Upper lobe of left lung (tissue), 4 donors: ENCODE measurements around the gene CATSPERB.

Experiments used
- CTCF ChIP-seq, 6 experiments: fragments of 450-650 bp in 4 of 6; fragments of 200-600 bp in 2 of 6; sonication (generic) in 2 of 6; IDR thresholded peaks; one replicate each; pipeline ENCODE4 v1.5.1; 2016 to 2019; ENCODE audit warnings: antibody characterized with exemption in 6 of 6
- POLR2A ChIP-seq, 4 donors: fragments of 450-650 bp; IDR thresholded peaks; one replicate each; pipeline ENCODE4 v1.5.1; 2016 to 2017; ENCODE audit warnings: antibody characterized with exemption in 4 of 4, mild to moderate bottlenecking in 2 of 4
- POLR2AphosphoS5 ChIP-seq, 2 donors: sonication (generic); formaldehyde crosslinking; IDR thresholded peaks; one replicate each; pipeline ENCODE4 v1.5.1; 2017; ENCODE audit warnings: antibody characterized with exemption in 2 of 2

GRCh38 chr14:91580876-91581577 lies 150.9 kb downstream of the CATSPERB start:
- no peak for TF ChIP-seq CTCF (IDR thresholded peaks at IDR 0.05)
- no peak for TF ChIP-seq POLR2A (IDR thresholded peaks at IDR 0.05)
- TF ChIP-seq POLR2AphosphoS5 (IDR thresholded peaks at IDR 0.05): no peak
